Esophagus squamous epithelium (tissue), 5 donors: ENCODE measurements around the gene HP. TPM values are rescaled to one million over a fixed set of nuclear protein-coding genes. Genes with fewer than 3 reads are reported as not detected.

ENCODE experiments used
- DNase-seq: peaks from one replicate; lab custom pipeline; 2025; lab: John Stamatoyannopoulos, UW
- H3K27ac ChIP-seq, 4 donors: fragments of 200-600 bp; sonication (generic); one replicate each; pipeline ENCODE4 v1.5.1; 2016 to 2019; ENCODE audit warnings: mild to moderate bottlenecking in 1 of 4
- H3K27me3 ChIP-seq, 4 donors: fragments of 200-600 bp; sonication (generic); 1 replicate in 3 of 4; 2 replicates in 1 of 4; pipeline versions ENCODE4 v1.5.1 to v1.6.0; 2017 to 2021; ENCODE audit warnings: antibody characterized with exemption in 1 of 4
- H3K36me3 ChIP-seq, 3 donors: fragments of 200-600 bp; sonication (generic); one replicate each; pipeline ENCODE4 v1.5.1; 2016 to 2019
- H3K4me1 ChIP-seq, 3 donors: fragments of 200-600 bp; sonication (generic); one replicate each; pipeline ENCODE4 v1.5.1; 2017 to 2019
- H3K4me3 ChIP-seq, 4 donors: fragments of 200-600 bp; sonication (generic); 1 replicate in 3 of 4; 2 replicates in 1 of 4; pipeline ENCODE4 v1.5.1; 2016 to 2019; ENCODE audit warnings: mild to moderate bottlenecking in 2 of 4, moderate library complexity in 1 of 4
- H3K9me3 ChIP-seq, 3 donors: fragments of 200-600 bp; sonication (generic); one replicate each; pipeline ENCODE4 v1.5.1; 2016 to 2019
- POLR2A ChIP-seq, 4 donors: fragments of 450-650 bp; IDR thresholded peaks; one replicate each; pipeline ENCODE4 v1.6.1; 2017; ENCODE audit warnings: antibody characterized with exemption in 4 of 4, mild to moderate bottlenecking in 4 of 4, moderate library complexity in 3 of 4
- WGBS, 2 donors: methylation state at CpG; one replicate each; pipeline ENCODE4 v1.1.5; 2018; 5-methylcytosine and 5-hydroxymethylcytosine counted together
- intact Hi-C: fragments of 100-400 bp; cut with DNase I; formaldehyde crosslinking; loops from one replicate; pipeline ENCODE4 v1.15.0; 2022
- total RNA-seq, 4 donors: library from RNA; depleted of rRNA; stranded (reverse); fragments of >200 nt; gene quantifications; one replicate each; pipeline ENCODE4 v1.1.0, GENCODE V29; 2016
- TF ChIP-seq, protein P1 (sequence below), 6 experiments: fragments of 450-650 bp in 4 of 6; fragments of 200-600 bp in 2 of 6; sonication (generic) in 2 of 6; IDR thresholded peaks; one replicate each; pipeline ENCODE4 v1.5.1; 2016 to 2019; ENCODE audit warnings: antibody characterized with exemption in 6 of 6, mild to moderate bottlenecking in 4 of 6, moderate library complexity in 4 of 6
- donor health status: DM: yes; HTN: yes; CAD: no.

The HP gene
- total RNA-seq, 4 donors from 2014 or later = 1.0 to 2.9 TPM; not detected in 2

DNA sequence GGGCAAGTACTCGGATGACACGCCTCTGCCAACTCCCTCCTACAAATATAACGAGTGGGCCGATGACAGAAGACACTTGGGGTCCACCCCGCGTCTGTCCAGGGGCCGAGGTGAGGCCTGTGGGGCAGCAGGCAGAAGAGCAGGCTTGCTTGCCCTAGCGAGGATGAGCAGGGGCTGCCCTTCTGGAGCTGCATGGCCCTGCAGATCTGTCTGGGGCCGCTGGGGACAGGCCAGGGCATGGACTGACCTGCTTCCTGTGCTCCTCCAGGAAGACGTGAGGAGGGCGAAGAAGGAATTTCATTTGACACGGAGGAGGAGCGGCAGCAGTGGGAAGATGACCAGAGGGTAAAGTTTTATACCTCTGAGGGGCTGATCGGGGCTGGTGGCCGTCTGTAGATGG is 44.6 kb downstream of the HP start:
- Histone ChIP-seq H3K36me3 (peaks cover 33 to 81% (median 54%) of the 10 kb centered on the region in 3 donors), H3K27ac (no peak overlapping the region), H3K4me1 (peaks cover 11 to 21% (median 11%) of the 10 kb centered on the region in 3 donors), H3K9me3 (no peaks in the 10 kb centered on the region), H3K4me3 (no peak overlapping the region), H3K27me3 (no peaks in the 10 kb centered on the region)
- no peak for DNase-seq
- WGBS, 2 donors = 63 to 80% methylated on average over 5 to 11 of the region's 15 CpGs
- no peak for TF ChIP-seq POLR2A (IDR thresholded peaks at IDR 0.05)
- TF ChIP-seq, protein P1, sequence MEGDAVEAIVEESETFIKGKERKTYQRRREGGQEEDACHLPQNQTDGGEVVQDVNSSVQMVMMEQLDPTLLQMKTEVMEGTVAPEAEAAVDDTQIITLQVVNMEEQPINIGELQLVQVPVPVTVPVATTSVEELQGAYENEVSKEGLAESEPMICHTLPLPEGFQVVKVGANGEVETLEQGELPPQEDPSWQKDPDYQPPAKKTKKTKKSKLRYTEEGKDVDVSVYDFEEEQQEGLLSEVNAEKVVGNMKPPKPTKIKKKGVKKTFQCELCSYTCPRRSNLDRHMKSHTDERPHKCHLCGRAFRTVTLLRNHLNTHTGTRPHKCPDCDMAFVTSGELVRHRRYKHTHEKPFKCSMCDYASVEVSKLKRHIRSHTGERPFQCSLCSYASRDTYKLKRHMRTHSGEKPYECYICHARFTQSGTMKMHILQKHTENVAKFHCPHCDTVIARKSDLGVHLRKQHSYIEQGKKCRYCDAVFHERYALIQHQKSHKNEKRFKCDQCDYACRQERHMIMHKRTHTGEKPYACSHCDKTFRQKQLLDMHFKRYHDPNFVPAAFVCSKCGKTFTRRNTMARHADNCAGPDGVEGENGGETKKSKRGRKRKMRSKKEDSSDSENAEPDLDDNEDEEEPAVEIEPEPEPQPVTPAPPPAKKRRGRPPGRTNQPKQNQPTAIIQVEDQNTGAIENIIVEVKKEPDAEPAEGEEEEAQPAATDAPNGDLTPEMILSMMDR (IDR thresholded peaks at IDR 0.05) = no peak
- intact Hi-C loops = no loop called here

DNA sequence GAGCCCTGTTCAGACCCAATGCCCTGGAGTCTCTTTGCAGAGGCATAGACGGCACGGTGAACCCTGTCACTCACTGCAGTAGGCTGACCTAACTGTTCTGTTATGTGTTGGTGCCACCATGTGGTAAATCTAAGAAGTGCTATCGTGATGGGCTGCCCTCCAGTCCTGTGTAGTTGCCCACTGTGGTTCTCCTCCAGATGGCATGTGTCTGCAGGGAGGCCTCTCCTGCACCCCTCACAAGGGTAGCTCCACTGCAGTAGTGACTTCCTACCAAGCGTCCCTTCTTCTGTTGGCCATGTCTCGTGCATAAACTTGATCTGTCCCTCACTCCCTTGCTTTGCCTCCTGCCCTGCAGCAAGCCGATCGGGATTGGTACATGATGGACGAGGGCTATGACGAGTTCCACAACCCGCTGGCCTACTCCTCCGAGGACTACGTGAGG is 45.1 kb downstream of the HP start:
- Histone ChIP-seq H3K36me3 (peaks cover 38 to 86% (median 58%) of the 10 kb centered on the region in 3 donors), H3K4me1 (peaks cover 8 to 19% (median 10%) of the 10 kb centered on the region in 3 donors), H3K27me3 (no peaks in the 10 kb centered on the region), H3K9me3 (no peaks in the 10 kb centered on the region), H3K27ac (no peak overlapping the region), H3K4me3 (no peak overlapping the region)
- WGBS, 2 donors = 66 to 76% methylated on average over 8 to 11 of the region's 12 CpGs
- intact Hi-C loops = no loop called here
- TF ChIP-seq, protein P1 (IDR thresholded peaks at IDR 0.05) = peak in 5 of 6 experiments; percentile 28 to 64 (median 39)
- no peak for TF ChIP-seq POLR2A (IDR thresholded peaks at IDR 0.05)
- no peak for DNase-seq

DNA sequence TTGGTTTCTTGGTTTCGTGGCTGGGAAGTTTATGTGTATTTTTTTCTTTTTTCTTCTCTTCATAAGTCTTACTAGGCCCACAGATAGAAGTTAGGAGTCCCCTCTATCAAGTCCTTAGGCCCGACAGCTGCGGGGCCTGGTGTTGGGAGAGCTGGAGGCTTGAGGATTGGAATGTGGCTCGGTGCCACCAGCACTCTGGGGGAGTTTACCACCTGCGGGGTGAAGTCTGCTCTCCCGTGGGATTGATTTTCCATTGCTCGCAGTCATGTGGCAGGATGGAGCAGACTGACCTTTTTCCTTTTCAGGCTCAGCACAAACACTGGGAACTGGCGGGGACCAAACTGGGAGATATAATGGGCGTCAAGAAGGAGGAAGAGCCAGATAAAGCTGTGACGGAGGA is 46.9 kb downstream of the HP start:
- no peak overlapping the region for H3K27ac ChIP-seq
- no peak for DNase-seq
- H3K36me3 ChIP-seq = peaks cover 54 to 100% (median 76%) of the 10 kb centered on the region in 3 donors
- intact Hi-C loops = no loop called here
- no peak overlapping the region for H3K4me3 ChIP-seq
- TF ChIP-seq POLR2A (IDR thresholded peaks at IDR 0.05) = no peak
- TF ChIP-seq, protein P1 (IDR thresholded peaks at IDR 0.05) = no peak
- no peaks in the 10 kb centered on the region for H3K9me3 ChIP-seq
- no peaks in the 10 kb centered on the region for H3K27me3 ChIP-seq
- peaks cover 0 to under 1% (median 0%) of the 10 kb centered on the region in 3 donors for H3K4me1 ChIP-seq
- 91 to 100% methylated on average over 1 to 9 of the region's 10 CpGs for WGBS, 2 donors

DNA sequence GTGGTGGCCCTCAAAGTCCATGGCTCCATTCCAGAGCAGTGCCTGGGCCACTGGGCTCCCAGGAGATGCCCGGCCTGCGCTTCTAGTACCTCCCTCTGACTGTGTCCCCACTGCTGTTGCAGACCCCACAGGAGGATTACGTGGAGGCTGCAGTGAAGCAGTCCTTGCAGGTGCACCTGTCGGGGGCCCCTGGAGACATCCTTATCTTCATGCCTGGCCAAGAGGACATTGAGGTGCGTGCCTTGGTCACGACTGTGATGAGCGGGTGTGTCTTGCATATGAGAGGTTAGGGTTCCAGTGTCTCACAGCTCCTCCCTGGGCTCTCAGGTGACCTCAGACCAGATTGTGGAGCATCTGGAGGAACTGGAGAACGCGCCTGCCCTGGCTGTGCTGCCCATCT is 50.6 kb downstream of the HP start:
- TF ChIP-seq, protein P1 (IDR thresholded peaks at IDR 0.05) = no peak
- no peak for TF ChIP-seq POLR2A (IDR thresholded peaks at IDR 0.05)
- intact Hi-C loops = no loop called here
- no peak overlapping the region for H3K4me3 ChIP-seq
- no peaks in the 10 kb centered on the region for H3K9me3 ChIP-seq
- H3K27me3 ChIP-seq = no peaks in the 10 kb centered on the region
- peaks cover 70 to 100% (median 93%) of the 10 kb centered on the region in 3 donors for H3K36me3 ChIP-seq
- DNase-seq = no peak
- no peak overlapping the region for H3K27ac ChIP-seq
- WGBS, 2 donors = 100% methylated on average over 2 of the region's 9 CpGs; no CpG with 5 or more reads in 1 of the 2 donors
- H3K4me1 ChIP-seq = no peaks in the 10 kb centered on the region

DNA sequence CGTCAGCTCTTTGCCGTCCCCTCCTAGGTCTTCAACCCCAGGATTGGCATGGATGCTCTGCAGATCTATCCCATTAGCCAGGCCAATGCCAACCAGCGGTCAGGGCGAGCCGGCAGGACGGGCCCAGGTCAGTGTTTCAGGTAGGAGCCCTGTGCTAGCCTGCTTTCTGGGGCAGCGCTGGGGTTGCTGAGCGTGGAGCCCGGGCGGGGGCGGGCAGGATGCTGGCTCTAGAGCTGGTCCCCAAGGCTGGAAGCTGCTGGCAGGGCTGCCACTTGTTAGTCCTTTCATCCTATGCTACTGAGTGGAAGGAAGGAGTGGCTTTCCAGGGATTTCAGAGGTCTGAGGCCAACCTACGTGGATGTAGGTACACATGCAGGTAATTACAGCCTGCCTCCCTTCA is 51.7 kb downstream of the HP start:
- intact Hi-C loops = no loop called here
- TF ChIP-seq, protein P1 (IDR thresholded peaks at IDR 0.05) = no peak
- TF ChIP-seq POLR2A (IDR thresholded peaks at IDR 0.05) = no peak
- H3K27ac ChIP-seq = no peak overlapping the region
- peaks cover 70 to 100% (median 93%) of the 10 kb centered on the region in 3 donors for H3K36me3 ChIP-seq
- 93 to 100% methylated on average over 3 to 4 of the region's 12 CpGs for WGBS, 2 donors
- no peak for DNase-seq
- H3K27me3 ChIP-seq = no peaks in the 10 kb centered on the region
- H3K9me3 ChIP-seq = no peaks in the 10 kb centered on the region
- H3K4me1 ChIP-seq = no peaks in the 10 kb centered on the region
- H3K4me3 ChIP-seq = no peak overlapping the region
